HG03521 (cell line): ENCODE measurements around the gene TNS3.
"Not testable (repeated sequence)": the region's sequence is repeated elsewhere in the genome, so short reads cannot be mapped to it uniquely, and the experiment has no call there.

Experiments
- ATAC-seq: cut with Tn5 transposase; IDR thresholded peaks from one replicate; pipeline ENCODE4 v1.9.1; 2021; ENCODE audit warnings: mild to moderate bottlenecking, moderate library complexity; ENCODE audit not compliant: unreplicated experiment

TNS3 gene

GRCh38 chr7:47273974-47274766 is 307.7 kb downstream of the TNS3 start:
- ATAC-seq, result no peak

GRCh38 chr7:47273088-47273487 is 308.8 kb downstream of the TNS3 start:
- no peak for ATAC-seq

- no peak for ATAC-seq
Observed at GRCh38 chr7:47271749-47272148, 310.2 kb downstream of the TNS3 start.

- ATAC-seq, result no peak
Observed at GRCh38 chr7:47268851-47269836, 312.8 kb downstream of the TNS3 start.

GRCh38 chr7:47267346-47267745 is 314.6 kb downstream of the TNS3 start:
- ATAC-seq, result no peak

- ATAC-seq, result no peak
Observed at GRCh38 chr7:47266799-47267198, 315.1 kb downstream of the TNS3 start.

- peak; percentile 70 for ATAC-seq
Observed at GRCh38 chr7:47266131-47266706, 315.7 kb downstream of the TNS3 start.

- ATAC-seq, result no peak
Observed at GRCh38 chr7:47265621-47266020, 316.3 kb downstream of the TNS3 start.

GRCh38 chr7:47264021-47264651 is 317.8 kb downstream of the TNS3 start:
- ATAC-seq, result no peak

- no peak for ATAC-seq
Observed at GRCh38 chr7:47262881-47263280, 319.0 kb downstream of the TNS3 start.

GRCh38 chr7:47262160-47262559 is 319.8 kb downstream of the TNS3 start:
- ATAC-seq, result not testable (repeated sequence)

GRCh38 chr7:47260270-47260669 is 321.6 kb downstream of the TNS3 start:
- no peak for ATAC-seq

- no peak for ATAC-seq
Observed at GRCh38 chr7:47259682-47260081, 322.2 kb downstream of the TNS3 start.

GRCh38 chr7:47258798-47259197 is 323.1 kb downstream of the TNS3 start:
- no peak for ATAC-seq

- ATAC-seq, result no peak
Observed at GRCh38 chr7:47256016-47256415, 325.9 kb downstream of the TNS3 start.

- no peak for ATAC-seq
Observed at GRCh38 chr7:47255441-47255840, 326.5 kb downstream of the TNS3 start.

- no peak for ATAC-seq
Observed at GRCh38 chr7:47255007-47255406, 326.9 kb downstream of the TNS3 start.

- ATAC-seq, result peak; percentile 88
Observed at GRCh38 chr7:47254081-47254977, 327.6 kb downstream of the TNS3 start.

GRCh38 chr7:47253650-47254080 is 328.2 kb downstream of the TNS3 start:
- ATAC-seq, result peak; percentile 9

GRCh38 chr7:47252675-47253074 is 329.2 kb downstream of the TNS3 start:
- no peak for ATAC-seq
